Esophagus muscularis mucosa (tissue), 4 donors: Measurements from ENCODE around the gene ADAMTS13.

Source experiments
- CTCF ChIP-seq, 3 experiments: fragments of 200-600 bp in 2 of 3; fragments of 450-650 bp in 1 of 3; sonication (generic) in 2 of 3; IDR thresholded peaks; one replicate each; pipeline ENCODE4 v1.5.1; 2017 to 2019; ENCODE audit warnings: antibody characterized with exemption in 3 of 3, mild to moderate bottlenecking in 2 of 3, moderate library complexity in 1 of 3
- EP300 ChIP-seq: sonication (generic); formaldehyde crosslinking; IDR thresholded peaks from one replicate; pipeline ENCODE4 v1.6.1; 2017; ENCODE audit warnings: antibody characterized with exemption
- POLR2A ChIP-seq: fragments of 450-650 bp; IDR thresholded peaks from one replicate; pipeline ENCODE4 v1.6.1; 2017; ENCODE audit warnings: antibody characterized with exemption, moderate library complexity, mild to moderate bottlenecking, low read depth
- POLR2AphosphoS5 ChIP-seq, 2 donors: sonication (generic); formaldehyde crosslinking; IDR thresholded peaks; one replicate each; pipeline ENCODE4 v1.6.1; 2017; ENCODE audit warnings: antibody characterized with exemption in 2 of 2

GRCh38 chr9:133384736-133385321, 37.3 kb upstream of the ADAMTS13 start:
- no peak for TF ChIP-seq CTCF (IDR thresholded peaks at IDR 0.05)
- TF ChIP-seq POLR2AphosphoS5 (IDR thresholded peaks at IDR 0.05) = no peak
- TF ChIP-seq EP300 = no peak
- TF ChIP-seq POLR2A = no peak
